Sigmoid colon (tissue), 4 donors: Measurements from ENCODE around the gene CLEC18C.

ENCODE experiments used
- EP300 ChIP-seq, 4 donors: sonication (generic); formaldehyde crosslinking; IDR thresholded peaks; one replicate each; pipeline ENCODE4 v1.6.1; 2017; ENCODE audit warnings: antibody characterized with exemption in 4 of 4
- POLR2A ChIP-seq, 2 donors: fragments of 450-650 bp; IDR thresholded peaks; one replicate each; pipeline ENCODE4 v1.6.1; 2016; ENCODE audit warnings: antibody characterized with exemption in 2 of 2, mild to moderate bottlenecking in 2 of 2, moderate library complexity in 2 of 2
- POLR2AphosphoS5 ChIP-seq, 4 donors: sonication (generic); formaldehyde crosslinking; IDR thresholded peaks; one replicate each; pipeline ENCODE4 v1.6.1; 2017; ENCODE audit warnings: antibody characterized with exemption in 4 of 4
- TF ChIP-seq, protein P1 (sequence below), 4 experiments: fragments of 450-650 bp in 3 of 4; fragments of 200-600 bp in 1 of 4; IDR thresholded peaks; one replicate each; pipeline ENCODE4 v1.5.1; 2016 to 2019; ENCODE audit warnings: antibody characterized with exemption in 4 of 4, mild to moderate bottlenecking in 3 of 4, moderate library complexity in 2 of 4

DNA sequence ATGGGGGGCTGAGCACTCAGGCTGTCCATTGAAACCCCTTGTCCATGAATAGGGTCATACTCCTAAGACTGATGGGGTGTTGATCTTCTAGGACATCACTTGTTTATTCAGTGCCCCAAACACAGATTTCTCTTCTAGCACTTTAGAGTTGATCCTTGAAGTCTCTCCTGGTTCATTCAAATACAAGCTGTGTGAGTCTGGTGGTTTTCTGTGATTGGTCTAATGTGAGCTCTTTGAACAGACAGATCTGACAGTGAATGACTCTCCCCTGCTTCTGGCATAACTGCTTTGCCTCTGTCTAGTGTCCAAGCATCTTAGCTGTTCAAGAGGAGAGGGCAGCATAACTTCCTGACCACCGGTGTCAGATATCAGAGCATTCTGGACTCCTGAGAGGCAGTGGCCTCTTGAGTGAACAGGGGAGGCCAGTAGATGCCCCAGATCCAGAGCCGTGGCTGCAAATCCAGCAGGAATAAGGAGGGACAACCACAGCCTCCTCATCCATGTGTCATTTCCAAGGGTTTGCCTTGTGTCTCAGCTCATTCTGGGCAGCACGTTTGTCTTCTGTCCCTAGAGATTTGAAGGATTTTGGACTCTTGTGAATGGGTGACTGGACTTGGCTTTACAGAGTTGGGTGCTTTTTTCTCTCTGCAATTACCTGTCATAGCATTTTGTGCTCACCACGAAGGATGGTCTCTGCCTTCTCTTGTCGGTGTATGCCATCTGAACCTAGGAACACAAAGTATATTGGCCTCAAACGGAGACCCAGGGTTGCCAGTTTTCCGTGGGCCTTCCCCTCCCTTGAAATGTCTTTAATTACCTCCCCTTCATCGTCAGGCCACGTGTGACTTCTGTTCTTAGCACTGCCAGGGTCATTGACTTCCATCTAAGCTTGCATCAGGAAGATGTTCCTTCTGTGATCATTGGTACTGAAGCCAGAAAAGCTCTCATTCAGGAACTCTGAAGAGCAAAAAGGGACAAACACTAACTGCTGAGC is 13.9 kb upstream of the CLEC18C start:
- TF ChIP-seq, protein P1, sequence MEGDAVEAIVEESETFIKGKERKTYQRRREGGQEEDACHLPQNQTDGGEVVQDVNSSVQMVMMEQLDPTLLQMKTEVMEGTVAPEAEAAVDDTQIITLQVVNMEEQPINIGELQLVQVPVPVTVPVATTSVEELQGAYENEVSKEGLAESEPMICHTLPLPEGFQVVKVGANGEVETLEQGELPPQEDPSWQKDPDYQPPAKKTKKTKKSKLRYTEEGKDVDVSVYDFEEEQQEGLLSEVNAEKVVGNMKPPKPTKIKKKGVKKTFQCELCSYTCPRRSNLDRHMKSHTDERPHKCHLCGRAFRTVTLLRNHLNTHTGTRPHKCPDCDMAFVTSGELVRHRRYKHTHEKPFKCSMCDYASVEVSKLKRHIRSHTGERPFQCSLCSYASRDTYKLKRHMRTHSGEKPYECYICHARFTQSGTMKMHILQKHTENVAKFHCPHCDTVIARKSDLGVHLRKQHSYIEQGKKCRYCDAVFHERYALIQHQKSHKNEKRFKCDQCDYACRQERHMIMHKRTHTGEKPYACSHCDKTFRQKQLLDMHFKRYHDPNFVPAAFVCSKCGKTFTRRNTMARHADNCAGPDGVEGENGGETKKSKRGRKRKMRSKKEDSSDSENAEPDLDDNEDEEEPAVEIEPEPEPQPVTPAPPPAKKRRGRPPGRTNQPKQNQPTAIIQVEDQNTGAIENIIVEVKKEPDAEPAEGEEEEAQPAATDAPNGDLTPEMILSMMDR (IDR thresholded peaks at IDR 0.05), result no peak
- no peak for TF ChIP-seq EP300 (IDR thresholded peaks at IDR 0.05)
- TF ChIP-seq POLR2A (IDR thresholded peaks at IDR 0.05), result no peak
- TF ChIP-seq POLR2AphosphoS5 (IDR thresholded peaks at IDR 0.05), result no peak
